Large intestine (tissue), 3 donors: ENCODE measurements around the gene PEPD. TPM values are rescaled to one million over a fixed set of nuclear protein-coding genes. Genes with fewer than 3 reads are reported as not detected.
A peak's percentile ranks its signal among the peaks of the same experiment; 100 is the strongest.

Source experiments
- DNase-seq, 2 donors: peaks; one replicate each; pipeline versions ENCODE4 v3.0.0 to v3.0.0-alpha.2; 2013
- H3K27ac ChIP-seq: one replicate; pipeline ENCODE4 v1.5.1; 2013; ENCODE audit warnings: low read length
- H3K27me3 ChIP-seq: 2 replicates; pipeline ENCODE4 v1.6.1; 2013; ENCODE audit warnings: low read length; ENCODE audit not compliant: control insufficient read depth, insufficient read depth
- H3K36me3 ChIP-seq: 2 replicates; pipeline ENCODE4 v1.6.1; 2013; ENCODE audit warnings: low read length; ENCODE audit not compliant: control insufficient read depth, insufficient read depth
- H3K4me1 ChIP-seq: one replicate; pipeline ENCODE4 v1.6.1; 2013; ENCODE audit warnings: low read length; ENCODE audit not compliant: control insufficient read depth, insufficient read depth
- H3K4me3 ChIP-seq: one replicate; pipeline ENCODE4 v1.5.1; 2013; ENCODE audit warnings: low read length
- H3K9me3 ChIP-seq: one replicate; pipeline ENCODE4 v1.6.1; 2013; ENCODE audit warnings: mild to moderate bottlenecking, low read depth, low read length, moderate library complexity; ENCODE audit not compliant: control insufficient read depth
- WGBS: methylation state at CpG from one replicate; pipeline ENCODE4 v1.1.5; 2013; ENCODE audit warnings: low lambda C conversion rate; ENCODE audit not compliant: insufficient coverage; 5-methylcytosine and 5-hydroxymethylcytosine counted together
- polyA plus RNA-seq: library from polyadenylated mRNA; unstranded; fragments of 120-200 nt; gene quantifications from one replicate; pipeline ENCODE4 v1.2.1, GENCODE V29; 2013

Gene PEPD
- polyA plus RNA-seq, 1 donor, result 216 TPM

DNA sequence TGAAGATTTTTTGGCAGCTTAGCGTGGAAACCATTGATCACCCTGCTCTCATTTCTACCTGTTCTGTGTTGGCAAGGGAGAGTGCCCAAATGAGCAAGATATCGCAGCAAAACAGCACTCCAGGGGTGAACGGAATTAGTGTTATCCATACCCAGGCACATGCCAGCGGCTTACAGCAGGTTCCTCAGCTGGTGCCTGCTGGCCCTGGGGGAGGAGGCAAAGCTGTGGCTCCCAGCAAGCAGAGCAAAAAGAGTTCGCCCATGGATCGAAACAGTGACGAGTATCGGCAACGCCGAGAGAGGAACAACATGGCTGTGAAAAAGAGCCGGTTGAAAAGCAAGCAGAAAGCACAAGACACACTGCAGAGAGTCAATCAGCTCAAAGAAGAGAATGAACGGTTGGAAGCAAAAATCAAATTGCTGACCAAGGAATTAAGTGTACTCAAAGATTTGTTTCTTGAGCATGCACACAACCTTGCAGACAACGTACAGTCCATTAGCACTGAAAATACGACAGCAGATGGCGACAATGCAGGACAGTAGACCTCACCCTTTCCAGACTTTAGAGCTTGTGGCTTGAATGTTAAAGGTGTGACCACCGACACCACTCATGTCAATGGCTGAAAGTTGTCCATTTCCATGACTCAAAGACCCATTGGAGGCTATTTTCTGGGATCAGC lies 142.3 kb downstream of the PEPD start:
- Histone ChIP-seq H3K4me3 (no peak overlapping the region), H3K27me3 (no peaks in the 10 kb centered on the region), H3K27ac (no peak overlapping the region), H3K4me1 (peaks cover 41% of the 10 kb centered on the region), H3K9me3 (no peaks in the 10 kb centered on the region), H3K36me3 (peaks cover 35% of the 10 kb centered on the region)
- DNase-seq, result no peak
- WGBS, result 100% methylated on average over 1 of the region's 16 CpGs

DNA sequence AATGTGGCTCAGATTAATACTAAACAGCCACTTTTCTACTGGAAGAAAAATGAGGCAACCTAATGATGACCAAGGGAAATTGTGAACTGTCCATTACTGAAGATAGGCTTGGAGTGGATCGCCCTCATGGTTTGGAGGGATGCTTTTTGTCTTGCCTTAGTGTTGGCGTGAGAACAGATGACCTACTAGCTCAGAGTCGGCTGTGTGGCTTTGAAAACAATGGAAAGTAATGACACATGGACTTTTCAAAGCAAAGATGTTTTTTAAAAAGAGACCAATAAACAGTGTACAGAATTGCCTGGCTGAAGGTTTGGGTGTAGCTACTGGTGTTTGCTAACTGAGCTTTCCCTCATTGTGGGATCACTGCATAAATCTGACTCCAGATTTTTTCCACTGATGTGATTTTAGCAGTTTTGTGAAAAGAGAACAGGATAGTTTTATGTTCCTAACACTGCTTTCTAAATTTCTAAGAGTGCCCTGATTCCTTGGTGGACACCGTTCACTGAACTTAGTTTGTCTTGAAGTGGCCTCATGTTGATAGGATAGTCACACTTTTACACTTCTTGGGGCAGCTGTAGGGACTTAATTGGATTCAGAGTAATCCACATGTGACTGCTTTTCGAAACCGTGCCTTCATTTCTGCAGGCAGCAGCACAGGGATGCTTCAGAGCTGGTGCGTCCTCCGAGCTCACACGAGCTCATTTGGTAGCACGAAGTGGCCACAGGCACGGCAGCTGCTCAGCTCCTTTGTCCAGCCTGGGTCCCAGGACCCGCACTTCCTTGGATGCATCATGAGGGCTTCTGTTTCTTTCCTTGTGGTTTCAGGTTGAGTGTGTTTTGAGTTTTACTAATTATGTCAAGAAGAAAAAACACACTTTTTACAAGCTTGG lies 143.8 kb downstream of the PEPD start:
- H3K27ac ChIP-seq, result peak overlapping the region; percentile 94
- peaks cover 27% of the 10 kb centered on the region for H3K36me3 ChIP-seq
- DNase-seq, result no peak
- H3K4me1 ChIP-seq, result peaks cover 40% of the 10 kb centered on the region
- H3K9me3 ChIP-seq, result no peaks in the 10 kb centered on the region
- H3K4me3 ChIP-seq, result no peak overlapping the region
- WGBS, result 82% methylated on average over 2 of the region's 12 CpGs
- H3K27me3 ChIP-seq, result no peaks in the 10 kb centered on the region

DNA sequence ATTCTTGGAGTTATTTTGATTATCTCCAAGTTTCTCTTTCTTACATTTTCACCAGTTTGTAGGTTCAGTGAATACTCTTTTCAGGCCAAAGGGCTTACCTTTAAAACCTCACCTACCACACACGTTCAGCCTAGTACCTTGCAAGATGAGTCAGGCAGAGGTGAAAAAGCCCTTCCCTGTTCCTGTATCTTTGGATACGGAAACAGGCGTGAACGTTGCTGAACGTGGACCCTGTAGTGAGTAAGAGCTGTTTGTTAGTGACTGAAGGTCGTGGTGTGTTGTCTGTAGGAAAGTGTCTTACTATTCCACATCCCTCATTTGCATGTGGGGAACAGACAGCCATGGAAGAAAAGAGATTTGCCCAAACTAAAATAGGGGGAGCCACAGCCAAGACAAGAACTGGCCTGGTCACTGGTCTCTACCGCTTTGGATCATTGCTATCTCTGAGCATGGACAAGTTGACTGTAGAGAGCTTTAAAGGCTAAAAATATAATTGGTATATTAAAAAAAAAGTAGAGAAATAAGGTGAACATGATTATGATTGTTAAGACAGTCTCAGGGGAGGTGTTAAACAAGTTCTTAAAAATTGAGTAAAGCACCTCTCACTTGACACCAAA lies 144.5 kb downstream of the PEPD start:
- H3K36me3 ChIP-seq, result peaks cover 24% of the 10 kb centered on the region
- H3K4me3 ChIP-seq, result no peak overlapping the region
- H3K27ac ChIP-seq, result peak overlapping the region; percentile 94
- H3K27me3 ChIP-seq, result no peaks in the 10 kb centered on the region
- WGBS, result 100% methylated on average over 1 of the region's 7 CpGs
- peaks cover 39% of the 10 kb centered on the region for H3K4me1 ChIP-seq
- no peaks in the 10 kb centered on the region for H3K9me3 ChIP-seq
- peak; percentile 81 to 91 for DNase-seq

DNA sequence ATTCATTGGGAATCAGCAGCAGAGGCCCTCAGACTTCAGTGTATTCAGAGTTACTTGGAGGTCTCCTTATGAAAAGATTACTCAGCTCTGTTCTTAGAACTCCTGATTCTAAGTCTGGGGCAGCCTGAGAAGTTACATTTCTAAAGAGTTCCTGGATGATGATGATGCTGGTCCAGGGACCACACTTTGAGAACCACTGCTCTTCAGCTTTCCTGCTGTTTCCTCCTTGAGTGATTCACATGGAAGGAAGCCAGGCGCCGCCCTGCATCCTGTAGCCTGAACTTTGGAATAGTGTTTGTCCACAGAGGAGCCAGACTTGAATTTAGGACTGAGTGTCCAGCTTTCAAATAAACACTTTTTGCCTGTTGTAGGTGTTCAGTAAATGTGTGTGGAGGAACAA lies 145.2 kb downstream of the PEPD start:
- Histone ChIP-seq H3K27me3 (no peaks in the 10 kb centered on the region), H3K36me3 (peaks cover 19% of the 10 kb centered on the region), H3K27ac (peak overlapping the region; percentile 94), H3K9me3 (no peaks in the 10 kb centered on the region), H3K4me1 (peaks cover 37% of the 10 kb centered on the region), H3K4me3 (no peak overlapping the region)
- peak; percentile 76 to 86 for DNase-seq
- WGBS, result no CpG with 5 or more reads among the region's 2 CpGs

DNA sequence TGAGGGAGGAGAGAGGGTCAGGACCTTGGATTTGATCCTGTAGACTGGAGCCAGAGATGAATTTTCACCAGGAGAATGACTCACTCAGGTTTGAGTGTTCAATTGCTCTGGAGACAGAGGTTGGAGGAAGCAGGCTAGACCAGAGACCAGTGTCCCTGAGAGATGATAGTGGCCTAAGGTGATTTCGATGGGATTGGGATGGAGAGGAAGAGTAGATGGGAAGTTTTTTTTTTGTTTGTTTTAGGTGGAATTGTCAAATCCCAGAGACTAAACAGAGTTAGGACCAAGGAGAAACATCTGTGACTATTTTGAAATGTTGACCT lies 145.8 kb downstream of the PEPD start:
- H3K27me3 ChIP-seq, result no peaks in the 10 kb centered on the region
- peaks cover 13% of the 10 kb centered on the region for H3K36me3 ChIP-seq
- H3K4me1 ChIP-seq, result peaks cover 34% of the 10 kb centered on the region
- H3K27ac ChIP-seq, result peak overlapping the region; percentile 94
- H3K9me3 ChIP-seq, result no peaks in the 10 kb centered on the region
- peak overlapping the region; percentile 88 for H3K4me3 ChIP-seq
- WGBS, result 57% methylated on average over 1 of the region's 1 CpG
- DNase-seq, result no peak

GRCh38 chr19:33375156-33375836 lies 146.3 kb downstream of the PEPD start:
- H3K36me3 ChIP-seq, result peaks cover 13% of the 10 kb centered on the region
- no CpG with 5 or more reads among the region's 9 CpGs for WGBS
- peak overlapping the region; percentile 88 for H3K4me3 ChIP-seq
- no peaks in the 10 kb centered on the region for H3K9me3 ChIP-seq
- peaks cover 34% of the 10 kb centered on the region for H3K4me1 ChIP-seq
- peak overlapping the region; percentile 94 for H3K27ac ChIP-seq
- no peak for DNase-seq
- no peaks in the 10 kb centered on the region for H3K27me3 ChIP-seq

DNA sequence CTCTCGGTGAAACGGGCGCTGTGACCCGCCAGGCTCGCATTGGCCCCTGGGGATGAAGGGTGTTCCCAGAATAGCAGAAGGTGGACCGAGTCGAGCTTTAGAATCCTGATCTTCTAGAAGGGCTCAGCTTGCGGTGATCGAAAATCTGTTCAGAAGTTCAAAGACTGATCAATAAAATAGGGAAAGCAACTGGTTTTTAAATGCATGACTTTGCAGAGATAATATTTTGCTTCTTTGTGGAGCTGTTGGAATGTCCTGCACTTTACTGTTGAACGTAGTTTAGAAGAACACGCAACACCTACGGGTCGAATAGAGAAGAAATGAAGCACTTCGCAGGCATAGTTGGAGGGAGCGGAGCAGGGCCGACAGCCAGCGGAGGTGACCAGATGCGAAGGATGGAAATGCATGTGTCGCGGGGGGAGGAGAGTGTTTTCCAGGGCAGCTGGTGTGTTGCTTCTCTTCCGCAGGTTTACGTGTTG lies 147.3 kb downstream of the PEPD start:
- no peak for DNase-seq

DNA sequence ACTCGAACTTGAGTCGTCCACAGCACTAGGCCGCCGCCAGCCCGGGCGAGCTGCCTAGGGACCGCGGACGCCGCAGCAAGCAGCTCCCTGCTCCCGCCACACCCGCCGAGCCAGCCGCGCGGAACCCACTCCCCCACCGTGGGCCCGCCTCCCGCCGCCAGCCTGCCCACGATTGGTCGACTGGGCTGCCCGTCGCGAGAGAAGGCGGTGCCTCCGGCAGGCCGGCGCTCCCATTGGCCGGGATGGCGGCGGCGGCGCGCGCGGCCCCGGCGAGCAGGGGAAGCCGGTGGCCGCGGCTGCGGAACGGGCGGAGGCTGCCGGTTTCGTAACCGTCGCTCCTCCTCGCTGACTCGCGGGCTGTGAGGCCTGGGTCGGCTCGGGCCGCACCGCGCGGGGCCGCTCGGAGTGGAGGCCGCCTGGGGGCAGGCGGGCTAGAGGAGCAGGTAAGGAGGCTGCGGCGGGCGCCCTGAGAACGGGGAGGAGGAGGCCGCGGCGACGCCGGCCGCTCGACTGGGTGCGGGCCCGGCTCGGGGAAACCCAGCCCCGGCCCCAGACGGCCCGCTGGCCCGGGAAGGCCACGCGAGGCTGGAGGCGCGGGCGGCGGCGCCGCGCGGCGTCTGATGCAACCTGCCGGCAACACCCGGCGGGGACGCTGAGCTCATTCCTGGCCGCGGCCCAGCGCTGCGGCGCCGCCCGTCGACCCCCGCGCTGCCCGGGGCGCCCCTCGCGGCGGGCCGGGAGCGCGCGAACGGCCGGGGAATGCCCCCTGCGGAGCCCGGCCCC lies 147.9 kb downstream of the PEPD start, which contains the start of gene CEBPG:
TSS of gene CEBPG (plus strand) at position 257 of the 783 bp plus-strand sequence. CDS start 5,531 bp downstream, outside the sequence.
- WGBS, result no CpG with 5 or more reads among the region's 118 CpGs

More for the DNA sequence above, 147.3 kb downstream of the PEPD start:
- H3K4me1 ChIP-seq, result peaks cover 34% of the 10 kb centered on the region
- peak overlapping the region; percentile 94 for H3K27ac ChIP-seq
- peak overlapping the region; percentile 88 for H3K4me3 ChIP-seq
- peaks cover 6% of the 10 kb centered on the region for H3K36me3 ChIP-seq
- WGBS, result 0% methylated on average over 4 of the region's 22 CpGs
- H3K9me3 ChIP-seq, result no peaks in the 10 kb centered on the region
- no peaks in the 10 kb centered on the region for H3K27me3 ChIP-seq

DNA sequence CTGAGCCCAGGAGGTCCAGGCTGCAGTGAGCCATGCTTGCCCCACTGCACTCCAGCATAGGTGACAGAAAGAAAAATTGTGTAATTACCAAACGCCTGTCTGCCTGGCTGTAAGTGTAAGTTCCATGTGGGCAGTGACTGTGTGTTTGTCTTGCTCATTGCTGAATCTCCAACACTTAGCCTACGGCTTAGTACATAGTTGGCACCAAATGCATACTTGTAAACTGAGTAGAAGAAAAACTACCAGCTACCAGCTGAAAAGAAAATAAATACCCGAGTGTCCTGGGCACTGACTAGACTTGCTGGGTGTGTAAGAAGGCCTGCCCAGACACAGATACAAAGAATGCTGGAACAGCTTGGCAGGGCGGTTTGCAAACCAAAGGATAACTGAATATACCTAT lies 150.8 kb downstream of the PEPD start:
- peaks cover 32% of the 10 kb centered on the region for H3K4me1 ChIP-seq
- no peaks in the 10 kb centered on the region for H3K36me3 ChIP-seq
- no peaks in the 10 kb centered on the region for H3K9me3 ChIP-seq
- 86% methylated on average over 2 of the region's 4 CpGs for WGBS
- no peak for DNase-seq
- no peak overlapping the region for H3K4me3 ChIP-seq
- no peaks in the 10 kb centered on the region for H3K27me3 ChIP-seq
- H3K27ac ChIP-seq, result no peak overlapping the region

More for the DNA sequence above, 147.9 kb downstream of the PEPD start, which contains the start of gene CEBPG:
- Histone ChIP-seq H3K36me3 (peaks cover under 1% of the 10 kb centered on the region), H3K9me3 (no peaks in the 10 kb centered on the region), H3K27ac (peak within 1 kb of the TSS; percentile 97), H3K27me3 (no peaks in the 10 kb centered on the region), H3K4me3 (peak within 1 kb of the TSS; percentile 88), H3K4me1 (peaks cover 32% of the 10 kb centered on the region)
- peak; percentile 93 to 96 for DNase-seq
